Activated T-helper 9 cell treated with anti-CD3 and anti-CD28 coated beads, Interleukin-2, amount 50 U/mL, for 16 hours (primary cell): ENCODE results near the gene SNX9.

Experiments
- DNase-seq: peaks from one replicate; pipeline ENCODE4 v3.0.0-alpha.2; 2020; ENCODE audit warnings: low read depth

The SNX9 gene

GRCh38 chr6:157859775-157860504 is 36.9 kb downstream of the SNX9 start:
- no peak for DNase-seq

- no peak for DNase-seq
Measured at GRCh38 chr6:157860505-157860991, 37.5 kb downstream of the SNX9 start.

GRCh38 chr6:157861184-157861583 is 38.1 kb downstream of the SNX9 start:
- no peak for DNase-seq

GRCh38 chr6:157861814-157862213 is 38.8 kb downstream of the SNX9 start:
- no peak for DNase-seq

- no peak for DNase-seq
Measured at GRCh38 chr6:157862706-157863105, 39.7 kb downstream of the SNX9 start.

- DNase-seq, result no peak
Measured at GRCh38 chr6:157864185-157864761, 41.2 kb downstream of the SNX9 start.

- no peak for DNase-seq
Measured at GRCh38 chr6:157865249-157865648, 42.2 kb downstream of the SNX9 start.

GRCh38 chr6:157867155-157867559 is 44.1 kb downstream of the SNX9 start:
- DNase-seq, result no peak

- DNase-seq, result no peak
Measured at GRCh38 chr6:157867981-157868380, 44.9 kb downstream of the SNX9 start.

GRCh38 chr6:157868835-157869234 is 45.8 kb downstream of the SNX9 start:
- DNase-seq, result no peak

- no peak for DNase-seq
Measured at GRCh38 chr6:157869673-157870302, 46.7 kb downstream of the SNX9 start.

- DNase-seq, result peak; percentile 76
Measured at GRCh38 chr6:157873735-157874344, 50.8 kb downstream of the SNX9 start.

- no peak for DNase-seq
Measured at GRCh38 chr6:157877149-157877548, 54.1 kb downstream of the SNX9 start.

- no peak for DNase-seq
Measured at GRCh38 chr6:157877573-157878438, 54.8 kb downstream of the SNX9 start.

- DNase-seq, result no peak
Measured at GRCh38 chr6:157879034-157879872, 56.2 kb downstream of the SNX9 start.

- no peak for DNase-seq
Measured at GRCh38 chr6:157879873-157880254, 56.8 kb downstream of the SNX9 start.

GRCh38 chr6:157880534-157880933 is 57.5 kb downstream of the SNX9 start:
- no peak for DNase-seq

- no peak for DNase-seq
Measured at GRCh38 chr6:157881342-157881741, 58.3 kb downstream of the SNX9 start.

- no peak for DNase-seq
Measured at GRCh38 chr6:157884756-157885155, 61.7 kb downstream of the SNX9 start.

GRCh38 chr6:157885211-157885788 is 62.3 kb downstream of the SNX9 start:
- DNase-seq, result peak; percentile 20

GRCh38 chr6:157885876-157886275 is 62.8 kb downstream of the SNX9 start:
- DNase-seq, result no peak
